Amygdala (tissue), 56 donors: ENCODE measurements around the gene PTCH2.
"Not testable (repeated sequence)": the region's sequence is repeated elsewhere in the genome, so short reads cannot be mapped to it uniquely, and the experiment has no call there.

Experiments used
- DNase-seq, 56 donors: peaks; one replicate each; lab custom pipeline; 2025; lab: John Stamatoyannopoulos, UW

The PTCH2 gene

GRCh38 chr1:44820328-44821239 lies 22.5 kb downstream of the PTCH2 start:
- DNase-seq, result no peak

DNA sequence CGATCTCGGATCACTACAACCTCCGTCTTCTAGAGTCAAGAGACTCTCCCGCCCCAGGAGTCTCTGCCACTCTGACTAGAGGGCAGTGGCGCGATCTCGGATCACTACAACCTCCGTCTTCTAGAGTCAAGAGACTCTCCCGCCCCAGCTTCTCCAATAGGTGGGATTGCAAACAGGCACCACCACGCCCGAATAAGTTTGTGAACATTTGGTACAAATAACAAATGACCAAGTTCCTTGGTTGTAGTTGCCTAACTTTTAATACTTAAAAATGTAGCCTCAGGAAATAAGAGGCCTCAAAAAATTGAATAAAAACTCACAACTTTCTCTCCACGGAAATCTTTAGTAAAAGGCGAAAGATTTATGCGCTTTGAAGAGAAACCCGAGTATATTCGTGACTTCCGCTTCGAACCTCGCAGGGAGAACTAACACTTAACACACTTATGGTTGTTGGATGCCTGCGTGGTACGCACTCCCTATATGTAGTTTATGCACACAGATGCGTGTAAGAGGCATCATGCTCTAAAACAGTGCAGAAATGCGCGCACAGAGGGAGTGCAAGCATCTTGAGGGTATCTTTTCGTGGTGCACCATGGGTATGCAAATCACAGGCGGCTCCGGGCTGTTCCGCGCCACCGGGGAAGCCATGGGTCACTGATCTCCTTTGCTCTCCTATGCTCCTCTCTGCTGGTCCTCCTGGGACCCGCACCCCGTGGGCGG lies 23.3 kb downstream of the PTCH2 start:
- peak in 45 of 56 donors; percentile 23 to 78 (median 55) for DNase-seq

DNA sequence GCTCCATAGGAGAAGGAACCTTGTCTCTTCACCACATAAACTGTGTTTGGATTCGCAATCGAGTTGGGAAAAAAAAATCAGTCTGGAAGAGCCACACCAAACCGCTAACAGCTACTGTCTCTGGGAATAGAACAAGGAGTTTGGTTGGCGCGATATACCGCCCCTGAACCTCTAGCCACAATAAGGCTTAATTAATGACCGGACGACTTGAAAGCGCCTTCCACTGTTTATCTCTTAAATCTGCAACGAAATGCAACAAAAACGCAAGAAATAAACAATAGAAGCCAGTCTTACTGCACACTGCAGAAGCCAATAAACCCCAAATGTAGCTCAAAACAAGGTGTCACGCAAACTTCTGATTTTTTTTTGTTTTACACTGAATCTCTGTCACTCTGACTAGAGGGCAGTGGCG lies 23.9 kb downstream of the PTCH2 start:
- DNase-seq, result no peak

GRCh38 chr1:44817771-44818495 lies 25.1 kb downstream of the PTCH2 start:
- no peak for DNase-seq

DNA sequence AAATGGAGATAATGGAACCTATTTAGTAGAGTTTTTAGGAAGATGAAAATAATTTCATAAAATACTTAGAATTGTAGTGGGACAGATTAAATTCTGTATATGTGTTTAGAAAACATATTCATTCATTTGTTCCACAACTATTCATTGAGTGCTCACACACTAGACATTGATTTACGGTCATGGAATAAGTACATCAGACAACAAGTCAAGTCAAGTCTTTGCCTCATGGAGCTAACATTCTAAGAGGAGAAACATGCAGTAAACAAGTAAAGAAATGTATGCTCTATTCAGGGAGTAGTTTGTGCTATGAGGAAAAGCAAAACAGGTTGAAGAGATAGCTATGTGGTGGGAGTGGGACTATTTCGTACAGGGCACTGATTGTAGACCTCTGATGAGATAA lies 25.7 kb downstream of the PTCH2 start:
- DNase-seq, result no peak

- DNase-seq, result not testable (repeated sequence)
These were observed 27.1 kb downstream of the PTCH2 start for GRCh38 chr1:44815926-44816325.

DNA sequence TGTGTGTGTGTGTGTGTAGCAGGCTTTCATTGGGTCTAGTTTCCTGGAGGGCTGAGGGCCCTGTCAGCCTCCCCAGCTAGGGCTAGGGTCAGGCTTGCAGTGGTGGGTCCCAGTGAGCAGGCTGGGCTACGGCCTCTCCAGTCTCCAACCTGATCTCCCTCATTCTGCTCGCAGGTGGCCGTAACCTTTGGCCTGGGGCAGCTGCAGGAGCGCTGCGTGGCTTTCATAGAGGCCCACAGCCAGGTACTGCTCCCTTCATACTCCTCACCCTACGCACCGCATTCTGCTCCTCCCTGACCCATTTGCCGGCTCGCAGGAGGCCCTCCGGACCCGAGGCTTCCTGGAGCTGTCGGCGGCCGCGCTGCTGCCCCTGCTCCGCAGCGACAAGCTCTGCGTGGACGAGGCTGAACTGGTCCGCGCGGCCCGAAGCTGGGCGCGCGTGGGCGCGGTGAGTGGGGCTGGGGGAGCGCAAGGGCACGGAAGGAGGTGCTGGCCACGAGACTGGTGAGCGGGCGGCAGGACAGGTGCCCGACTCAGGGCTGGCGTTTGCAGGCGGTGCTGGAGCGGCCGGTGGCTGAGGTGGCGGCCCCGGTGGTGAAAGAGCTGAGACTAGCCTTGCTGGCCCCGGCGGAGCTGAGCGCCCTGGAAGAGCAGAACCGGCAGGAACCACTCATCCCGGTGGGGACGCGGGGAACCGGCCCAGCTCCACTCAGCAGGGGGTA lies 30.1 kb downstream of the PTCH2 start:
- DNase-seq, result peak in 4 of 56 donors; percentile 46 to 54 (median 53)

DNA sequence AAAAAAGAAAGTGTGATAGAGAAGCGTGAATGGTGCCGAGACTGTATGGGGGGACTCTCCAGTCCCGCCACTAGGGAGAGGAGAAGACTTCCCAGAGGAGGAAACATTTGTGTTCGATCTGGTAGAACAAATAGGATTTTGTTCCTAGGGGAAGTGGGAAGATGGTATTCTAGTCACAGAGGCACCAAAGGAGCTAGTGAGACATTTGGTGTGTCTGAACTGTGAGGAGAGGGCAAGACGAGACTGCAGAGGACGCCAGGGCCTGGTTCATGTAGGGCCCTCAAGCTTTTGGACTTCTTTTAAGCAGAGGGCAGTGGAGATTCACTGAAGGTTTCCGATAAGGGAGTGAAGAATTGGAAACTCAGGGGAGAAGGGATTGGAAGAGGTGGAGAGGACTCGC lies 31.8 kb downstream of the PTCH2 start:
- DNase-seq, result no peak

DNA sequence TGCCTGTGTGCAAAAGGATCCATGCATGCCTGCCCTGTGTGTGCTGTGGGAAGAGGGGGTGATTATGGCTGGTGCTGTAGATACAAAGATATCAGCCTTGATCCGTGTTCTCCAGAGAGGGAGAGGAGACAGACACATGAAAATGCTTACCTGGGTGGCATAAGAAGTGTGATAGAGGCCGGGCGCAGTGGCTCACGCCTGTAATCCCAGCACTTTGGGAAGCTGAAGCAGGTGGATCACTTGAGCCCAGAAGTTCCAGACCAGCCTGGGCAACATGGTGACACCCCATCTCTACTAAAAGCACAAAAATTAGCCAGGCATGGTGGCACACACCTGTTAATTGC lies 32.3 kb downstream of the PTCH2 start:
- DNase-seq, result not testable (repeated sequence)

DNA sequence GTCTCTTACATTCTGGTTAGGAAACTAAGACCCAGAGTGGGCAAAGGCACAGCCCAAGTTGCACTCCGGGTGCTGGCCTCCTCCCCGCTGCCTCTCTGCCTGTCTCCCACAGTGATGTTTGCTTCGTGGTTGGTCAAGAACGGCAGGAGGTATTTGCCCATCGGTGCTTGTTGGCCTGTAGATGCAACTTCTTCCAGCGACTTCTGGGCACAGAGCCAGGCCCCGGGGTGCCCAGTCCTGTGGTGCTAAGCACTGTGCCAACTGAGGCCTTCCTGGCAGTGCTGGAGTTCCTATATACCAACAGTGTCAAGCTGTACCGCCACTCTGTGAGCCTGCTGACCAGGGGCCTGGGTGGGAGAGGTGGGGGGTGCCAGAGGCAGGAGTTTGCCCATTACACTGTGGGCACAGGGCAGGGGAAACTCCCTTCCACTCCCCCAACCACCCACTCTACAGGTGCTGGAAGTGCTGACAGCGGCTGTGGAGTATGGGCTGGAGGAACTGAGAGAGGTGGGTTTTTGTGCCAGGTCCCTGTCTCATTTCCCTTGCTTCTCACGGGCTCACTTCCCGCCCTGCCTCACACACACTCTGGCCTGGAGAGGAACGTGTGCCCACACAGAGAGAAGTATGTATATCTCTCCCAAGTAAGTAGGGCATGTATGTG lies 32.8 kb downstream of the PTCH2 start:
- DNase-seq, result peak in 29 of 56 donors; percentile 10 to 64 (median 36)

DNA sequence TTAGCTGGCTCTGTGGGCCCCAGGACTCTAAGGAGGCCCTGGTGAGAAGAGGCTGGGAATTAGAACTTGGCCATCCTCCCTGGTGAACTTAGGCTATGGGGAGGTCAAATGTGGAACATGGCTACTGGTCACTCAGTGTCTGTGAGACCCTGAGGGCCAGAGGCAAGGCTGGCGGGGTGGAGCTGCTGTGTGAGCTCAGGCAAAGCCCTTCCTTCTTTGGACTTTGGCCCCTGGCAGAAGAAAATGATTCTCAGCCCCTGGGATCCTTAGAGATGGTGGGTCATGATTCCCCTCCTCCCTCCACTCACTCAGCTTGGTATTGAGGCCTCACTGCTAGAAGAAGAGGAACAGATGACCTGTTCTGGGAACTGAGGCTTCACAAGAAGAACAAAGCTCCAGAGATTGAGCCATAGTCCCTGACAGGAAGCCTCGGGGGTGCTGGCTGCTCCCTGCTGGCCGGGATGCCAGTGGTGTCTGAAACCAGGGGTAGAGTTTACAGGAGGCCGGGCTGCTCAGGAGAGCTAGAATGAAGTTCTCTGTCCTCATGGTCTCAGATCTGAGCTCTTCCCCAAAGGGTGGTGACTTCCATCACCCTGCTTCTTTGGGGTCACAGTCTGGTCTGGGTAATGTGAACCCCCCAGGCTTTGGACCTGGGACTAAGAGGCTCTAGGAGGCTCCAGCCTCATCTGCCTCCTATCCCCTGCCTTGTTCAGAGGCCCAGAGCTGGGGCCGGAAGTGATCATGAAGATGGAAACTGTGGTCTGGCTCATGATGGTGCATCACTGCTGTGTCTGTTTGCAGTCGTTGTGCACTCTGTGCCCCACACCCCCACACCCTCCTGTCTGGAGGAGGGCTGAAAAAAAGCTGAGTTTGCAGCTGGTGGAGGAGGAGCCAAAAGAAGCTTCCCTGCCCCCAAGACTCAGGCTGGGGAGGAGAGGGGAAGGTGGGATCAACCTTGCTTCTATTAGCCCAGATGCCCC lies 33.8 kb downstream of the PTCH2 start:
- peak in 6 of 56 donors; percentile 19 to 45 (median 31) for DNase-seq

DNA sequence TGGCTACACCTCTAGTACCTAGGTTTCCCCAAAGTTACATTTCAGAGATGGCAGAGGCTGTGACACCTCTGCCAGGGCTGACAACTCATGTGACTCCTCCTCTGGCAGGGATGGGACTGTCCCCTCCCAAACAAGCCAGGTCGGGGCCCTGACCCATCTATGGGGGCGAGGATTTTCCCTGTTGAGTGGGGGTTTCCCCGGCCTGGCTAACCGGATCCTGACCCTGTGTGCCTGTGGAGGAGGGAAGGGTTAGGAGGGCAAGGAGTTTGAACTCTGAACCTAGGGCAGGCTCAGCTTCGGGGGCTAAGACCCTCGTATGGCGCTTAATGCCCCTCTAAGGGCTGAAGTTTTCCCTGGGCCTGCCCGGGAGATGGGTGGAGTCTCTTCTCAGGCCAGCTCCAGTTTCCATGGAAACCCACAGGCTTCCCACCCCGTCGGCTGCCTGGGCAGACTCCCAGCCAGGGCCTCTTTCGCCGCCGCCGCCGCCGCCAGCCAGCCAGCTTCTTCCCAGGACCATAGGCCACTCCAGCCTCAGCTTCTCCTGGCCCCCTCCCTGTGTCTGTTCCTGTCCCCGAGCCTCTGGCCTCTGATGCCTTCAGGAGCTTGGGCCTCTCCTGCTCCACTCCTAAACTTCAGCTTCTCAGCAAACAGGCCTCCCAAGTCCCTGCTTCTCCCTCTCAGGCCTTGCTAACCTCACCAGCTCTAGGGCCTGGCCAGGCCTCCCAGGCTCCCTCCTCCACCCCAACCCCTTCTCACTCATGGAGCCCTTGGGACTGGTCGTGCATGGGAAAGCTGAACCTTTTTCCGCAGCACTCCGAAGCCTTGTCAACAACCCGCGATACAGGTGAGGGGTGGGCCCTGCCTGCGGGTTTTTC lies 34.8 kb downstream of the PTCH2 start, which contains the start of gene BTBD19:
Gene BTBD19, plus strand, starts transcription at position 461 of the 875 bp plus-strand sequence. Its CDS starts 298 bp downstream, at position 759.
- DNase-seq, result peak in 49 of 56 donors; percentile 27 to 85 (median 66)

DNA sequence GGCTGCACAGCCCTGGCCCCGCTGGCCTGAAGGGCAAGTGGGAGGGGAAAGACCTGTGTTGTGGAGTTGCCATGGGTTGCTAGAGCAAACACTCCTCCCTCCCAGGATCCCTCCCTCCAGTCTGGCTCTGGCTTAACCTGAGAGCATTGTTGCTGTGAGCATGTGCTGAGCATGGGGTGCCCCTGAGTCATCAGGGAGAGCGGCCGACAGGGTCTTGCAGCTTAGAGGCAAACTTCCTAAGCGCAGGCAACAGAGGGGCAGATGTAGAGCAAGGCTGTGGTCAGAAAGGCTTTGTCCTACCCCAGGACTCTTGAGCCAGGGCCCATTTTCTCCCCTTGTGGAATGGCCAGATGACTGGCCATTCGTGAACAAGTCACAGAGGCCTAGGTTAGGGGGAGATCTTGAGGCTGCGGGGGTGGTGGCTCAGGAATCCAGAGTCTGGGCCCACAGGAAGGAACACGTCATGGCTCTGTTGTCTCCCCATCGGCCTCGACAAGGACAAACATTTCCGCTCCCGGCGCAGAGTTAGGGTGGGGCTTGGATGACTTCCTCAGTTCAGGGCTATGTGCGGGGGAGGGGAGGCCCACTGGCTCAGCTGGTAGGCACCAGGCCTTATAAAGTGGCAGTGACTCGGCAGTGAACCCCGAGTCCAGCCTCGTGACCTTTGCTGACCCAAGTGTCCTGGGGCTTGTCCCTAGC lies 35.5 kb downstream of the PTCH2 start:
- DNase-seq, result peak in 50 of 56 donors; percentile 19 to 87 (median 62)

DNA sequence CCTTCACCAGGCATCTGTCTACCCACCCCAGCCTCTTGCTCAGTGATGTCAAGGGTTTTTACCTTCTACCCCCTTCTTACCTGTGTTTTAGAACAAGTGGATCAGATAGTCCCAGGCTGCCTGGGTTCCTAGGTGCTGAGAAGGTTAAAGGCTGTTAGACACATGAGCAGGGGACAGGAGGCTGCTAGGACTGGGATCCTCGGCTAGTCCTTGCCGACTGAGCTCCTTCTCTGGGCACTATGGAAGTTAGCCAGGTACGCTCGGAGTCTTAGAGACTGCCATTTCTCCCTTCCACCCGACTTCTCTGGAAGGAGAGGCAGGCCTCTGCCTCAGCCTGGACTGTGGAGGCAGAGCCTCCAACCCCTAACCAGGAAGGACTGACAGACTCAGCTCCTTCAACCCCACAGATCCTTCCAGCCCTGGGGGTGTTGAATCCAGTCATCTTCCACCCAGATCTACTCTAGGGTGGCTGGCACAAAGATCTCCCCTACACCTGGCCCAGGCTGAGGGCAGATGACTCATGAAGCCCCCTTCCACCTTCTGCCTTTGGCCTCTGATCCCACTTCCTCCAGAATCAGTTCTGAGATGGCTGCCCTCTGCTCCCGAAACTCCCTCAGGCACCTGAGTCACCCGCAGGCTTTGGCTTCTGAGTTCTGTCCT lies 36.2 kb downstream of the PTCH2 start, which contains the start of gene DYNLT4:
Gene DYNLT4, minus strand, starts transcription at position 648 of the 660 bp plus-strand sequence. CDS start 683 bp downstream, outside the sequence.
- no peak for DNase-seq

GRCh38 chr1:44806025-44806703 lies 36.9 kb downstream of the PTCH2 start:
- DNase-seq, result no peak
